GM12878 (cell line): ENCODE measurements around the gene TNRC6C. TPM values are rescaled to one million over a fixed set of nuclear protein-coding genes. Genes with fewer than 3 reads are reported as not detected.

Experiments
- ATAC-seq: fragments of 200-7000 bp; cut with Tn5 transposase; 3 replicates; pipeline ENCODE4 v1.9.1; 2020; ENCODE audit warnings: mild to moderate bottlenecking, moderate library complexity
- BruUV-seq: library from RNA; stranded (reverse); fragments of 400-500 nt; replicated peaks from 2 replicates; lab custom pipeline; 2021; lab: Mats Ljungman, UMichigan
- CTCF ChIA-PET: fragments of 300-600 bp; sonication (Branson Sonifier 250); formaldehyde crosslinking; extraction: SDS; loops from one replicate; lab custom pipeline; 2021; ENCODE audit warnings: inconsistent platforms; lab: Yijun Ruan, JAX
- POLR2A ChIA-PET: fragments of 350-600 bp; formaldehyde crosslinking; extraction: SDS; loops from one replicate; lab custom pipeline; 2021; ENCODE audit warnings: inconsistent platforms; lab: Charles Lee
- RAD21 ChIA-PET: fragments of 300-600 bp; sonication (Branson Sonifier 250); formaldehyde crosslinking; loops from one replicate; lab custom pipeline; 2023; ENCODE audit warnings: antibody characterized with exemption; ENCODE audit not compliant: unreplicated experiment; lab: Charles Lee
- SMC1A ChIA-PET: fragments of 300-600 bp; sonication (Branson Sonifier 250); formaldehyde crosslinking; loops from one replicate; lab custom pipeline; 2023; ENCODE audit not compliant: unreplicated experiment, uncharacterized antibody; lab: Charles Lee
- DNase-seq: peaks from one replicate; pipeline ENCODE4 v3.0.0-alpha.2; 2011; ENCODE audit warnings: low read depth, low spot score
- FAIRE-seq: peaks from 3 replicates; lab custom pipeline; 2011; peaks lifted over from hg19 to GRCh38; lab: Jason Lieb, UNC
- H2AFZ ChIP-seq: 2 replicates; pipeline ENCODE4 v1.6.0; 2011; ENCODE audit warnings: low read depth, low read length, control low read depth; ENCODE audit not compliant: control insufficient read depth
- H3K27ac ChIP-seq: 2 replicates; pipeline ENCODE4 v1.5.1; 2011; ENCODE audit warnings: control low read depth; ENCODE audit not compliant: control insufficient read depth, insufficient read depth
- H3K27me3 ChIP-seq, 2 experiments: replicated peaks in 1 of 2; 2 replicates each; pipeline versions ENCODE4 v1.6.0 to v1.6.1; 2011; ENCODE audit warnings: low read length in 1 of 2; ENCODE audit not compliant: control insufficient read depth in 2 of 2, insufficient read depth in 2 of 2
- H3K36me3 ChIP-seq, 2 experiments: 2 replicates each; pipeline ENCODE4 v1.5.1; 2011; ENCODE audit warnings: low read length in 1 of 2; ENCODE audit not compliant: control insufficient read depth in 2 of 2, insufficient read depth in 2 of 2
- H3K4me1 ChIP-seq: 2 replicates; pipeline ENCODE4 v1.6.1; 2011; ENCODE audit warnings: mild to moderate bottlenecking, low read length, moderate library complexity, mixed read lengths; ENCODE audit not compliant: control insufficient read depth, insufficient read depth
- H3K4me2 ChIP-seq: 2 replicates; pipeline ENCODE4 v1.6.0; 2011; ENCODE audit warnings: control low read depth; ENCODE audit not compliant: control insufficient read depth, insufficient read depth
- H3K4me3 ChIP-seq: fragments of 200-600 bp; sonication (generic); 2 replicates; pipeline ENCODE4 v1.5.1; 2016
- H3K79me2 ChIP-seq: 2 replicates; pipeline ENCODE4 v1.6.0; 2011; ENCODE audit warnings: low read length; ENCODE audit not compliant: control insufficient read depth, insufficient read depth
- H3K9ac ChIP-seq: 2 replicates; pipeline ENCODE4 v1.8.0; 2011; ENCODE audit warnings: low read length, control low read depth, mixed read lengths; ENCODE audit not compliant: control insufficient read depth, insufficient read depth
- H3K9me3 ChIP-seq: replicated peaks from 3 replicates; pipeline ENCODE4 v1.5.1; 2011; ENCODE audit warnings: mild to moderate bottlenecking, low read length; ENCODE audit not compliant: control insufficient read depth, insufficient read depth
- H4K20me1 ChIP-seq: 2 replicates; pipeline ENCODE4 v1.6.0; 2011; ENCODE audit not compliant: control insufficient read depth, insufficient read depth
- KAT2A ChIP-seq: conservative IDR thresholded peaks from 2 replicates; pipeline ENCODE4 v1.6.1; 2011; ENCODE audit warnings: low read depth, low read length; ENCODE audit not compliant: control insufficient read depth
- LARP7 ChIP-seq: fragments of 450-650 bp; IDR thresholded peaks from 2 replicates; pipeline ENCODE4 v1.6.1; 2017; ENCODE audit warnings: mild to moderate bottlenecking
- MLLT1 ChIP-seq: fragments of 450-650 bp; IDR thresholded peaks from 2 replicates; pipeline ENCODE4 v1.6.1; 2016; ENCODE audit warnings: mild to moderate bottlenecking
- POU2F2 ChIP-seq: IDR thresholded peaks from 3 replicates; pipeline ENCODE4 v1.6.1; 2011; ENCODE audit warnings: low read depth, mild to moderate bottlenecking, low read length, borderline replicate concordance
- SIX5 ChIP-seq: IDR thresholded peaks from 2 replicates; pipeline ENCODE4 v1.6.1; 2011; ENCODE audit warnings: mild to moderate bottlenecking, low read depth, low read length, moderate library complexity; ENCODE audit not compliant: severe bottlenecking
- TBL1XR1 ChIP-seq: IDR thresholded peaks from 2 replicates; pipeline ENCODE4 v1.6.1; 2012; ENCODE audit warnings: low read depth, low read length, improper control_type of control experiment
- WGBS: methylation state at CpG from one replicate; pipeline ENCODE4 v1.1.6; 2016; ENCODE audit warnings: low lambda C conversion rate; ENCODE audit not compliant: insufficient replicate concordance, insufficient coverage; ENCODE audit errors: missing lambda C conversion rate; 5-methylcytosine and 5-hydroxymethylcytosine counted together
- in situ Hi-C: fragments of 300-500 bp; cut with MboI; formaldehyde crosslinking; loops from 9 replicates; pipeline ENCODE4 v1.14.3; 2018; ENCODE audit warnings: mixed read lengths
- intact Hi-C: fragments of 100-400 bp; cut with micrococcal nuclease; formaldehyde crosslinking; loops from one replicate; pipeline ENCODE4 v1.14.2; 2022; ENCODE audit not compliant: unreplicated experiment
- polyA plus RNA-seq, 11 experiments: library from polyadenylated mRNA; depleted of rRNA in 4 of 11; unstranded in 6 of 11; stranded (reverse) in 5 of 11; fragments of >200 nt; fragmentation: Nextera tagmentation in 4 of 11; fragmentation: Illumina TruSeq in 1 of 11; extraction: Ambion mirVana in 4 of 11; extraction: Trizol in 1 of 11; gene quantifications; 1 replicate in 1 of 11; 2 replicates in 10 of 11; pipeline versions ENCODE4 v1.2.1 to v1.2.3, GENCODE V29; 2011 to 2016; ENCODE audit warnings: inconsistent platforms in 2 of 11, missing spikeins in 2 of 11, low read depth in 1 of 11
- total RNA-seq, 4 experiments: library from RNA; depleted of rRNA in 3 of 4; stranded (reverse); fragments of >200 nt in 3 of 4; fragmentation: Illumina TruSeq in 1 of 4; extraction: Trizol in 1 of 4; gene quantifications; 2 replicates each; pipeline versions ENCODE4 v1.2.1 to v1.2.3, GENCODE V29; 2013 to 2021

Gene TNRC6C
- total and polyA plus RNA-seq, 10 of the 15 experiments (the other 5 are each of a cell fraction or from before 2014, with no cell fraction given): 0.40 to 6.1 (median 0.96) TPM

GRCh38 chr17:78133179-78133951, 174.9 kb downstream of the TNRC6C start:
- Histone ChIP-seq H3K4me2 (peak overlapping the region; percentile 96), H3K4me3 (peak overlapping the region; percentile 94), H3K9ac (peak overlapping the region; percentile 86), H4K20me1 (no peaks in the 10 kb centered on the region), H3K9me3 (no peaks in the 10 kb centered on the region), H3K4me1 (peaks cover 63% of the 10 kb centered on the region), H3K27ac (peak overlapping the region; percentile 93), H3K27me3 (no peaks in the 10 kb centered on the region)
- intact Hi-C loops (no loop called here), in situ Hi-C loops (no loop called here)
- no peak for FAIRE-seq
- POLR2A ChIA-PET: interaction anchor here (0.7 to 2.3 kb wide), 7 partner anchors 9 to 53 kb away, joined by 3 to 9 read pairs (median 4); partner anchors contain the start of gene SYNGR2
- no TSS peak for BruUV-seq
- CTCF ChIA-PET: interaction anchor here (1.3 to 9.5 kb wide), 13 partner anchors 7 to 114 kb away, joined by 3 to 132 read pairs (median 10); partner anchors contain the start of genes C17orf99, SYNGR2 and TMC6
- SMC1A ChIA-PET: interaction anchor here (0.9 to 5.1 kb wide), 3 partner anchors 9 to 42 kb away, joined by 4 to 51 read pairs (median 14); no protein-coding TSS in a partner anchor
- TF ChIP-seq MLLT1 (peak; percentile 96), TBL1XR1 (no peak), KAT2A (no peak), POU2F2 (0 out of 3 replicates have a peak, but pooled peaks have one; percentile 19), LARP7 (0 out of 2 replicates have a peak, but pooled peaks have one; percentile 31), SIX5 (no peak)
- TF ChIP-seq, all 136 proteins: peak for 3
- Histone ChIP-seq H3K36me3 (peaks cover 13 to 16% of the 10 kb centered on the region in 2 experiments; a peak in 3 of 4 replicates), H3K79me2 (peaks cover 71% of the 10 kb centered on the region), H2AFZ (no peak overlapping the region)
- 56% methylated on average over 30 of the region's 30 CpGs for WGBS
- RAD21 ChIA-PET: interaction anchor here (1.0 to 6.8 kb wide), 6 partner anchors 8 to 114 kb away, joined by 3 to 83 read pairs (median 6); no protein-coding TSS in a partner anchor
- ATAC-seq (no peak), DNase-seq (no peak)
